Middle frontal gyrus (tissue), 1 donor: ENCODE results near the gene ID2.

Source experiments
- DNase-seq: peaks from one replicate; pipeline ENCODE4 v3.0.0-alpha.2; 2015; ENCODE audit warnings: low spot score; ENCODE audit errors: extremely low spot score

Gene ID2

DNA sequence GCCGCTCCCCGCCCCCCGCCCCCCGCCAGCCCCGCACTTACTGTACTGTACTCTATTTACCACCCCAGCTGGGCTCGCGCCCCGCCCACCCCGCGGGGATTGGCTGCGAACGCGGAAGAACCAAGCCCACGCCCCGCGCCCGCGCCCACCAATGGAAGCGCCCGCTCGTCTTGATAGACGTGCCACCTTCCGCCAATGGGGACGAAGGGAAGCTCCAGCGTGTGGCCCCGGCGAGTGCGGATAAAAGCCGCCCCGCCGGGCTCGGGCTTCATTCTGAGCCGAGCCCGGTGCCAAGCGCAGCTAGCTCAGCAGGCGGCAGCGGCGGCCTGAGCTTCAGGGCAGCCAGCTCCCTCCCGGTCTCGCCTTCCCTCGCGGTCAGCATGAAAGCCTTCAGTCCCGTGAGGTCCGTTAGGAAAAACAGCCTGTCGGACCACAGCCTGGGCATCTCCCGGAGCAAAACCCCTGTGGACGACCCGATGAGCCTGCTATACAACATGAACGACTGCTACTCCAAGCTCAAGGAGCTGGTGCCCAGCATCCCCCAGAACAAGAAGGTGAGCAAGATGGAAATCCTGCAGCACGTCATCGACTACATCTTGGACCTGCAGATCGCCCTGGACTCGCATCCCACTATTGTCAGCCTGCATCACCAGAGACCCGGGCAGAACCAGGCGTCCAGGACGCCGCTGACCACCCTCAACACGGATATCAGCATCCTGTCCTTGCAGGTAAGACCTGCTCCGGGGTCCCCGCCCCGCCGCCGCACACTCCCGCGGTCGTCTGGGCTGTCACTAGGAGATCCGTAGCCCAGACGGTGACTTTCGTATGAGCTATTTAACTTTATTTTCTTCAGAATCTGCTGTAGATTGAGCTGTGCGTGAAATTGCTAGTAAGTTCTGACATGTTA lies at the start of gene ID2:
Gene ID2, plus strand, starts transcription at position 271 of the 907 bp plus-strand sequence. Its CDS starts 110 bp downstream, at position 381.
- peak; percentile 98 for DNase-seq

DNA sequence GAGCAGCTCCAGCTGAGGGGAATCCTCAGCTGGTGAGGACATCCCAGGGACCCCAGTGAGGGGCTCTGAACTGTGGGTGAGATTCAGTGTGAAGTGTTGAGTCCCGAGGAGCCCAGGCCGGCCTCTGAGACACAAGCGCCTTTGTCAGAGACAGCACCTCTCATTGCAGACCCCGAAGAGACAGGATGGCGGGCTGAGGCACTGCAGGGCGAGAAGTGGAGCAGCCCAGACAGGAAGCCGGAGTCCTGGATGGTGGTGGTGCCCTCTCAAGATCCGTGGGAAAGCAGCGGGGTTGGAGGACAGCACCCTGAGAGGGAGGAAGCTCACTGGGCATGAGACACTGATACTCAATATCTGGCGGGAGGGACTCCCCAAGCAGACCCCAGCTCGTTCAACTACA lies 49.1 kb upstream of the ID2 start:
- DNase-seq = no peak

- DNase-seq = no peak
These were observed 48.6 kb upstream of the ID2 start for GRCh38 chr2:8633186-8633734.

DNA sequence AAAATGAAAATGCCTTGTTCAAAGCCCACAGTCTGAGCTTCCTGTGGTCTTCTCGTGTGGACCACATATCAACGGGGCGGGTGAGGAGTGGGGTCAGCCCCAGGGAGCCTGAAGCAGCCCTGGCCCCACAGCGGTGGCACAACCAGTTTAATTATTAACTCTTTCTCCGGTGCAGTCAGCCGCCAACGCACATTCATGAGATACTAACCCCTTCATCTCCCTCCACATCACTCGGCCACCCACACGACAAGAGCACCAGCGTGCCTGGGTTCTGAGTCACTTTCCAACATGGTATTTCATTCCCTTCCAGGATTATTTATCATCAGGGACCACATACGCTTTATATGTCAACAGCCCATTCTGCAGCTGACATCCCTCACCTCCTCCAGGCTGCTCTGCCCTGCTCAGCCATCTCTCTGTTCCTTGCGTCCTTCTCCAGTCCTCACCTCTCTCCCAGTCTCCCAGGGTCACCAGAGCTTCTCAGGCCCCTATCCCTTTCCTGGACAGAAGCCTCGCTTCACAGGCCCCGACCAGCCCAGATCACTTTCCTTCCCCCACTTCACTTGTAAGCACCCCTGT lies 48.0 kb upstream of the ID2 start:
- no peak for DNase-seq

- no peak for DNase-seq
These were observed 47.2 kb upstream of the ID2 start for GRCh38 chr2:8634466-8635172.

- no peak for DNase-seq
These were observed 45.8 kb upstream of the ID2 start for GRCh38 chr2:8636041-8636491.

- DNase-seq = no peak
These were observed 44.9 kb upstream of the ID2 start for GRCh38 chr2:8636721-8637636.

DNA sequence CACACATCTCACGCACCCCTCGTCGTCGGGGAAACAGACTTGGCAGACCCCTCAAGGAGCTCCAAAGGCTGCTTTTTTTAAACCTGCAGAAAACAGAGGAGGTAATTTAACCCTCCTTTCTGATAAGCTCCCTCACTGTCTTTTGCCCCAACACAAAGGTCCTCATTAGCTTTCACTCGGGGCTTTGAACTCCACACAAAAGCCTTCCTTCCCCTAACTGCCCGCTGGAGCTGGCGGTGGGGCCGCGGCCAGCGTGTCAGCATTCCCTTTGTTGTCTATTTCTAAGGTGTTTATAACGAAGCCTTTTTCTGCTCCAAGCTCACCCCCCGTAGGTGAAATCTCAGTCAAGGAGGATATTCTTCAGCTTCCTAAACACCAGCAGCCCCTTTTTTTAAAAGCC lies 43.5 kb upstream of the ID2 start:
- no peak for DNase-seq

- DNase-seq = no peak
These were observed 42.7 kb upstream of the ID2 start for GRCh38 chr2:8639122-8639635.

DNA sequence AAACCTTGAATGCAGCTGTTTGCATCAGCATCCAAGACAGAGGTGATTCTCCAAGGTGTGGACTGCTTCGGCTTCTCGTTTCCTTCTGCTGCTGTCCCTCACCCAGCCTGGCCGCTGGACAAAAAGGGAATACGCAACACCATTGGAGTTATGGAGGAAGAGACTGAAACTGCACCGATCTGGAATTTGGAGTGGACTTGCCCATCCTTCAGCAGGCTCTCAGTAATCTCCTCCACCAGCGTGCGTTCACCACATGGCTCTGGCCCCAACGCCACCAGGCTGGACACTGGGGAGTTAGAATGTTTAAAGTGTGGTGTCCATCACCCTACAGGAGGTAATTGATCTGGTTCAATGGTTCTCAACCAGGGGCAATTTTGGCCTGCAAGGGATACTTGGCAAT lies 41.4 kb upstream of the ID2 start:
- DNase-seq = no peak

GRCh38 chr2:8641301-8641965 lies 40.4 kb upstream of the ID2 start:
- no peak for DNase-seq

GRCh38 chr2:8642366-8643068 lies 39.3 kb upstream of the ID2 start:
- DNase-seq = no peak

GRCh38 chr2:8643250-8643995 lies 38.4 kb upstream of the ID2 start:
- no peak for DNase-seq

- no peak for DNase-seq
These were observed 37.9 kb upstream of the ID2 start for GRCh38 chr2:8643996-8644356.

- no peak for DNase-seq
These were observed 37.2 kb upstream of the ID2 start for GRCh38 chr2:8644605-8645175.

- no peak for DNase-seq
These were observed 36.6 kb upstream of the ID2 start for GRCh38 chr2:8645176-8645831.

DNA sequence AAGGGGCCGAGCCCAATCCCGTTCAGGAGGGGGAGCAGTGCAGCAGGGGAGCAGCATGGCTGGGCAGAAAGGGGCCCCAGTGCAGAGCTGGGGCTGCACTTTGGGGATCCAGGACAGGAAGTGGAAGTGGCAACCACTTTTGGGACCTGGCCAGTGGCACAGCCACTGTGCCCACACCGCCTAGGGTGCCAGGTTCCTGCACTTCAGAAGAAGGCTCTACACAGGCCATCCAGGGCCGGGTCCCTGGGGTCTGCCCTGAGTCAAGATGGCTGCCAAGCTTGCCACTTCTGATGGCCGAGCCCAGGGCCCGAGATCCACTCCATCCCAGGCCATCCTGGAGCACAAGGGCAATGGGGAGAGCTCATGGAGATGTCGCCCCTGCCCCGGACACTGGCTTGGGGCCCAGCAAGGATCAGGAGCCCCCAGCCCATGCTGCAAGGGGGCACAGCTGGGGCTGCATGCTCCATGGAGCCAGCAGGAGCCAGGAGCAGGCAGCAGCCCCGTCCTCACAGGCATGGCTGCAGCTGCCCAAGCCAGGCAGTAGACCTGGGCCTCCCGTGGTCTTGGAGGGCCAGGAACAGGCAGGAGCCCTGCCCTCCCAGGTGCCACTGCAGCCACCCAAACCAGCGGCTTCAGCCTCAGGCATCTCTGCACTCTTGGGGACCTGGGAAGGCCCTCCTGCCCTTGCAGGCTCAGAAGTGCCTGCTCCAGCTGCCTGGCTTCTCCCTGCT lies 35.0 kb upstream of the ID2 start:
- DNase-seq = no peak
